ENCODE measurements around the gene HAL. TPM values are rescaled to one million over a fixed set of nuclear protein-coding genes. Genes with fewer than 3 reads are reported as not detected.

The HAL gene
- total and polyA plus RNA-seq, 2 donors (not counting 1 experiment from before 2014, with no cell fraction given), result 1.3 to 4.8 TPM

DNA sequence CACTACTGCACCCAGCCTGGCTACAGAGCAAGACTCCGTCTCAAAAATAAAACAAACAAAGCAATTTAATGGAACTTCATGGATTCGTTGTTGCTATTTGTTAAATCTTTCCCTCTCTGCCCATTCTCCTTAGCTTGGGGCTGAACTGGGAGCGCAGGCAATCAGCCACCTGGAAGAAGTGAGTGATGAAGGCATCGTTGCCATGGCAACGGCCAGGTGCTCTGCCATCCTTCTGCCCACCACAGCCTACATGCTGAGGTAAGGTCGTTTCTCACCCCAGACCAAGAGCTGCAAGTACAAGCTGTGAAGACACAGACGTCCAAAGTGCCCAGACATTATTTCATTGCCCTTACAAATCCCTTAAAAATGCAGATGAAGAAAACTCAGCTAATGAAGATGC, 33.9 kb downstream of the HAL start:
- Histone ChIP-seq H2AFZ (ENCODE audit: insufficient read depth, low read depth, low read length, poor library complexity, severe bottlenecking) (no peak overlapping the region), H3K9me3 (ENCODE audit: control extremely low read depth in 1 of 3, control insufficient read depth in 2 of 3, insufficient read depth in 1 of 3, low read length in 2 of 3) (no peaks in the 10 kb centered on the region), H3K36me3 (replicated peaks in 1 of 2; ENCODE audit: control extremely low read depth in 1 of 2, control insufficient read depth in 1 of 2, extremely low read depth in 1 of 2, insufficient read depth in 2 of 2, low read length in 1 of 2) (no peaks in the 10 kb centered on the region), H3K4me2 (replicated peaks; ENCODE audit: low read depth, low read length, poor library complexity, severe bottlenecking) (no peak overlapping the region), H3K9ac (ENCODE audit: low read length) (no peak overlapping the region), H3K27ac (ENCODE audit: low read length in 2 of 2) (no peak overlapping the region), H3K4me3 (ENCODE audit: control extremely low read depth in 1 of 5, extremely low read depth in 1 of 5, insufficient read depth in 1 of 5, low read depth in 2 of 5, low read length in 4 of 5) (no peak overlapping the region), H3K79me2 (ENCODE audit: control insufficient read depth, insufficient read depth, low read length) (no peaks in the 10 kb centered on the region), H3K4me1 (ENCODE audit: control insufficient read depth in 2 of 2, insufficient read depth in 2 of 2, low read length in 2 of 2) (no peaks in the 10 kb centered on the region), H4K20me1 (ENCODE audit: control insufficient read depth, insufficient read depth, low read length, poor library complexity, severe bottlenecking) (no peaks in the 10 kb centered on the region), H3K27me3 (replicated peaks in 1 of 4; ENCODE audit: control extremely low read depth in 1 of 4, control insufficient read depth in 3 of 4, insufficient read depth in 4 of 4, low read length in 3 of 4) (no peaks in the 10 kb centered on the region)
- Mint-ChIP-seq H3K4me3 (no peak overlapping the region), H3K9me3 (ENCODE audit: insufficient read depth) (no peaks in the 10 kb centered on the region), H3K27me3 (peaks cover 7% of the 10 kb centered on the region), H3K4me1 (no peaks in the 10 kb centered on the region), H3K27ac (no peak overlapping the region)
- CTCF ChIA-PET, result no interaction called here
- POLR2A ChIA-PET, result no interaction called here
- 91% methylated on average over 4 of the region's 7 CpGs for WGBS (ENCODE audit: insufficient coverage)
- DNase-seq (no peak), ATAC-seq (ENCODE audit: low read depth) (no peak)
- intact Hi-C loops (cut with micrococcal nuclease), result no loop called here
- TF ChIP-seq CTCF (IDR thresholded peaks at IDR 0.05) (no peak), EZH2 (IDR thresholded peaks at IDR 0.05; ENCODE audit: borderline replicate concordance, insufficient read depth, low read depth, low read length, poor library complexity, severe bottlenecking) (no peak)

DNA sequence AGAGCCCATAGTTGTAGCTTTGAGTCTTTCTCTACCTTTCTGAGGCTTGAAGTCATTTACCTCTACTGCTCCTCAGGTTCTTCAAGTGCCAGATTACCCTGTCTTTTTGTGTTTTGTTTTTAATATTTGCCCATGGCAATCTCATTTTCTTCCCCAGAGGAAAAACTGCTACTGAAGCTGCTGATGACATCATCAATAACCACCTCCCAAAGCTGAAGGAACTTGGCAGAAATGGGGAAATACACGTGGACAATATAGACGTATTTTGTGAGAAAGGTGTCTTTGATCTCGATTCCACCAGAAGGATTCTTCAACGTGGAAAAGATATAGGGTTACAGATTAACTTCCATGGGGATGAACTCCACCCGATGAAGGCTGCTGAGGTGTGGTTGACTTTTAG, 35.9 kb downstream of the HAL start:
- Mint-ChIP-seq H3K9me3 (ENCODE audit: insufficient read depth) (no peaks in the 10 kb centered on the region), H3K27me3 (peaks cover 11% of the 10 kb centered on the region), H3K4me3 (no peak overlapping the region), H3K4me1 (no peaks in the 10 kb centered on the region), H3K27ac (no peak overlapping the region)
- no peak overlapping the region for H3K4me2 ChIP-seq (replicated peaks; ENCODE audit: low read depth, low read length, poor library complexity, severe bottlenecking)
- no peak overlapping the region for H3K27ac ChIP-seq (ENCODE audit: low read length in 2 of 2)
- no peaks in the 10 kb centered on the region for H4K20me1 ChIP-seq (ENCODE audit: control insufficient read depth, insufficient read depth, low read length, poor library complexity, severe bottlenecking)
- TF ChIP-seq CTCF (IDR thresholded peaks at IDR 0.05), result no peak
- TF ChIP-seq EZH2 (IDR thresholded peaks at IDR 0.05; ENCODE audit: borderline replicate concordance, insufficient read depth, low read depth, low read length, poor library complexity, severe bottlenecking), result no peak
- H3K9me3 ChIP-seq (ENCODE audit: control extremely low read depth in 1 of 3, control insufficient read depth in 2 of 3, insufficient read depth in 1 of 3, low read length in 2 of 3), result no peaks in the 10 kb centered on the region
- ChIA-PET CTCF (no interaction called here), POLR2A (interaction anchor here (1.1 kb wide), 1 partner anchor 17 kb away, joined by 3 read pairs; the partner anchor contains the start of genes AMDHD1 and CCDC38)
- H3K27me3 ChIP-seq (replicated peaks in 1 of 4; ENCODE audit: control extremely low read depth in 1 of 4, control insufficient read depth in 3 of 4, insufficient read depth in 4 of 4, low read length in 3 of 4), result peaks cover 0 to 4% (median 0%) of the 10 kb centered on the region in 4 experiments
- ATAC-seq (ENCODE audit: low read depth), result no peak
- no CpG with 5 or more reads among the region's 5 CpGs for WGBS (ENCODE audit: insufficient coverage)
- intact Hi-C loops (cut with micrococcal nuclease), result no loop called here
- H3K79me2 ChIP-seq (ENCODE audit: control insufficient read depth, insufficient read depth, low read length), result no peaks in the 10 kb centered on the region
- no peak overlapping the region for H3K4me3 ChIP-seq (ENCODE audit: control extremely low read depth in 1 of 5, extremely low read depth in 1 of 5, insufficient read depth in 1 of 5, low read depth in 2 of 5, low read length in 4 of 5)
- H3K36me3 ChIP-seq (replicated peaks in 1 of 2; ENCODE audit: control extremely low read depth in 1 of 2, control insufficient read depth in 1 of 2, extremely low read depth in 1 of 2, insufficient read depth in 2 of 2, low read length in 1 of 2), result no peaks in the 10 kb centered on the region
- no peak overlapping the region for H2AFZ ChIP-seq (ENCODE audit: insufficient read depth, low read depth, low read length, poor library complexity, severe bottlenecking)
- no peak overlapping the region for H3K9ac ChIP-seq (ENCODE audit: low read length)
- no peak for DNase-seq
- no peaks in the 10 kb centered on the region for H3K4me1 ChIP-seq (ENCODE audit: control insufficient read depth in 2 of 2, insufficient read depth in 2 of 2, low read length in 2 of 2)
